Stimulated activated CD4-positive, alpha-beta T cell treated with anti-CD3 and anti-CD28 coated beads, TNF-alpha, amount 100 ng/mL, for 24 hours (primary cell): Measurements from ENCODE around the gene BOC.

ENCODE experiments used
- DNase-seq, 3 experiments: peaks; one replicate each; pipeline ENCODE4 v3.0.0-alpha.2; 2020; ENCODE audit warnings: low read depth in 3 of 3

The BOC gene

DNA sequence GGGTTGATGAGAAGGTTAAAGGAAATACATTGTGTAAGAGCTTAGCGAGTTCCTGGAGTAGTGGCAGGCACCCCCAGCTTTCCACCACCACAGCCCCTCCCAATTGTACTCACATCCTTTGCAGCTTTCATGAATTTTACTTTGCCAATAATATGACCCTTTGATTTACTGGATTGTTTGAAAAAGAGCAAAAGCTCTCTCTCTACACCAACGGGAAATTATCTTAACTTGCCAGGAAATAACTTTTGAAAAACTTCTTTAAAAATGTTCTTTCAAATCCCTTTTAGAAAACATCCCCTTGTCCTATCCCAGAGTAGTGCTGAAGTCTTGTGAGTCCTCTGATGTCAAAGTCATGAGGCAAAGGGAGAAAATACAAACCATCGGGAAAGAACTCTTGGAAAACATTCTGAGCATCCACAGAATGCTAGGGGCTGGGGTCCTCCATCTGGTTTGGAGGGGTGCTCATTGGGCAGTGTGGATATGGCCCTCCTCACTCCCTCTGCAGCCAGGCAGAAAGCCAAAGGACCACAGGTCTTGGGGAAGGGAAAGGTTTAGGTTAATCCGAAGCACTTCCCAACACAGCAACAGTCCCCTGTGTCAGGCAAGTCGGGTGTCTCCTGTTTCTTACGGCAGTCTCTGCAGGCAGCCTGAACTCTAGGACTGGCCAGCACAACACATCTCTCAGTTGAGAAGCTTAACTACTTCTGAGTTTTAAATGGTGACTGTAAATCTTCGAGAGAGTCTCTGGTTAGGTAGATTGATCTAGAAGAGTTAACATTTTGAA lies 36.5 kb downstream of the BOC start:
- no peak for DNase-seq

DNA sequence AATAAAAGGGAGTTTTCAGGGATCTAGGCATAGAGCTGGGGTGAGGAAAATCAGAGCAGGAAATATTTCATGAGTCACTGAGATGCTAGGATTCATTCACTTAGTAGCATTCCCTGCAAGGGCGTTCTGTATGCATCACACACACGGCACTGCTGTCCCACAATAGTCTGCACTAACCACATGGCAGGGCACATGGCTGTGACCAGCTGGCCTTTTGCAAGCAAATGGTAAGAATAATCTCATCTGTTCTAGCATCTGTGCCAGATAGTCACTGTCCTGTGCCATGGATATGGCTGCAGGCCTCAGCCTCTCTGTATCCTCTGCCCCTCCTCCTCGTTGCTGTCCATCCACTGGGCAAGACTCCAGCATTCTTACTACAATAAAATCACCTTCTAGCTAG lies 37.8 kb downstream of the BOC start:
- DNase-seq = no peak

DNA sequence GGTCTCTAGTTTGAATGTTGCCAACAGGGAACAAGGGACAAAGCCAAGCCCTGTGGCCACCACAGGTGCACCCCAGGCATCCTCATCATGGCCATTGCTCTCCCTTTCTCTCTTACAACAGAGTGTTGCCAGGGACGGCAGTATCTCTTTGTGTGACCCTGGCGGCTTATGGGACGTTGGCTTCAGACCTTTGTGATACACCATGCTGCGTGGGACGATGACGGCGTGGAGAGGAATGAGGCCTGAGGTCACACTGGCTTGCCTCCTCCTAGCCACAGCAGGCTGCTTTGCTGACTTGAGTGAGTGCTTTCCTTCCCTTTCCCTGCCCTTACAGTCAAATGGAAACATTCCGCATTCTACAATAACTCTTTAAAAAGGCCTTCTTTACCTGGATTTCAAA lies 38.2 kb downstream of the BOC start:
- DNase-seq = no peak

DNA sequence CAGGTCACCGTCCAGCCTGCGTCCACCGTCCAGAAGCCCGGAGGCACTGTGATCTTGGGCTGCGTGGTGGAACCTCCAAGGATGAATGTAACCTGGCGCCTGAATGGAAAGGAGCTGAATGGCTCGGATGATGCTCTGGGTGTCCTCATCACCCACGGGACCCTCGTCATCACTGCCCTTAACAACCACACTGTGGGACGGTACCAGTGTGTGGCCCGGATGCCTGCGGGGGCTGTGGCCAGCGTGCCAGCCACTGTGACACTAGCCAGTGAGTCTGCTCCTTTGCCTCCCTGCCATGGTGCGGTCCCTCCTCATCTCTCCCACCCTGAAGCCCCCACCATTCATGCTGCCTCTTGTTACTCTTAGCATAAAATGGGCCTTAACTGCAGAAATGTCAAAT lies 39.2 kb downstream of the BOC start:
- no peak for DNase-seq

DNA sequence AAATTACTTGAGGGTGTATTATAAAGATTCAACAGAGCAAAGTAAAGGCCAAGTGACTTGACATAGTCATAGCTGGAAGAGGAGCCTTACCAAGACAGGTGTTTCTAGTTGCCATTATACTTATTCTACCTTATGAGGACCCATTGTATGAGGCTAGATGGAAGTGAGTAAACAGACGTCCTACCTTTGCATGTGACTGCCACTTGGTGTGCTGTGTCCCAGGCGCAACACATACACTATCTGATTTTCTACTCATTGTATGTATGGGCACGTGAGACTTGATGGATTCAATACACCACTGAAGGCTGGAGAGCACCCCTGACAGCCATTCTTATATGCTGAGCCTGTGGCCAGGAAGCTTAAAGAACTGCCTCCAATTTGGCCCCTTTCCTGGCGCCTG lies 40.5 kb downstream of the BOC start:
- DNase-seq = no peak

DNA sequence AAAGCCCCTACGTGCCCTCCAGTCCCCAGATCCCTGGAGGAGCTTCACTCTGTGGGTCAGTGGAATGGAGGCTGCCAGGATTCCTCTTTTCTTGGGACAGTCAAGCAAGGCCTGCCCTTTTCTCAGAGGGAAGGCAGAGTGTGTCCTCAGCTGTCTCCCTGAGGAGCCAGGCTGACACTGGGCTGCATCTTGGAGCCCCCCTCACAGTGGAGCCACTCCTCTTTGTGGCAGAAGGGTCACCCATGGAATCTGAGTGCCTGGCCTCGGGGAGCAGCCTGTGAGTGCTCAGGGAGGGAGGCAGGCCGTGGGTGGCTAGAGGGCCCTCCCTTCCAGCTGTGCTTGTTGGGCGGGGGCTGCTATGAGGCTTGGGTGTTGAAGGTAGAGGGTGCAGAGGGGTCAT lies 41.2 kb downstream of the BOC start:
- no peak for DNase-seq

DNA sequence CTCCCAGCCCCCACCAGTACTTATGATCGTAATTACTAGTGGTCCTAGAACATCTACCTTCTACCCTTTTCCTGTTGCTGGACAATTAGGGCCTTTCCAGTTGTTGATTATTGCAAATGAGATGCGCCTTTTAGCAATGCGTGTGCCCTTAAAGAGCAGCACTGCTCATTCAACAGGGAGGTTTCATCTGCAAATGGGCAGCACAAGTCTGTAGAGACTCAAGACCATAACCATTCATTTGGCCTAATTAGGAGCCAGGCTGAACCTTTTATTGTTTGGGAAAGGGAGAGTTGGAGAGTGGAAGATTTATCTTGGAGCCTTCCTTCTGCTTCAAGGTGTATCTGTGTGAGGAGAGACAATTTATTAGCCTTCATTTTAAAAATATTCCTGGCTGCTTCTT lies 42.3 kb downstream of the BOC start:
- DNase-seq = no peak

DNA sequence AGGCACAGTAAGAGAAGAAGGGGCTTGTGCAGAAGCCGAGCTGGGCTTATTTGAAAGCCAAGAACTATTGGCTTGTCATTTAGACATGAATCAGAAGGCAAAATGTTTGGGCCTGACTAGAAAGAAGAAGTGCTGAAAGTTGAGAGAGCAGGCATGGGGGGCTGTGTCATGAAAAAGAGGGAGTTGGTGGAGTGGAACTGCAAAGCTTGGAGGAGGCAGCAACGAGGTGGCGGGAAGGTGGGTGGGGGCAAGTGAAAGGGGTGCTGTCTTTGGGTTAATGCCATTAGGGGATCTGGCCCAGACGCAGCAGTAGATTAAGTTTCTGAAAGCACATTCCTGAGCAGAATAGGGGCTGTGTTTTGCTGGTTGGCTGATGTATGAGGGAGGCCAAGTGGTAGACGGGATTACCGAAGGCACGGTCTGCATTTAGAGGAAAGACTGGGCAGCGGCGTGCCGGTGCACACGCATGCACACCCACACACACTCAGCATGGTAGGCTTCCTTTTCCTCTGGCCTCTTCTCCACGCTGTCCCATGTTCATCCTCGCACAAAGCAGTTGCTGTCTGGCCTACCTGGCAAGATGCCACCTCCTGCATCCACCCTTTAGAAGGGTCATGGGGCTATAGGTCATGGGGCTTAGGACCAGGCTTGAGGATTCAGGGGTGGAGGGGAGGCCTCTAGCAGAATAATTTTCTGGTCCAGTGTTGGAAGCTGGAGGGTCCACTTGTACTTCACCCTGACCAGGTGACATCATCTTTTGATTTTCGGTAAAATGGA lies 43.0 kb downstream of the BOC start:
- no peak for DNase-seq

DNA sequence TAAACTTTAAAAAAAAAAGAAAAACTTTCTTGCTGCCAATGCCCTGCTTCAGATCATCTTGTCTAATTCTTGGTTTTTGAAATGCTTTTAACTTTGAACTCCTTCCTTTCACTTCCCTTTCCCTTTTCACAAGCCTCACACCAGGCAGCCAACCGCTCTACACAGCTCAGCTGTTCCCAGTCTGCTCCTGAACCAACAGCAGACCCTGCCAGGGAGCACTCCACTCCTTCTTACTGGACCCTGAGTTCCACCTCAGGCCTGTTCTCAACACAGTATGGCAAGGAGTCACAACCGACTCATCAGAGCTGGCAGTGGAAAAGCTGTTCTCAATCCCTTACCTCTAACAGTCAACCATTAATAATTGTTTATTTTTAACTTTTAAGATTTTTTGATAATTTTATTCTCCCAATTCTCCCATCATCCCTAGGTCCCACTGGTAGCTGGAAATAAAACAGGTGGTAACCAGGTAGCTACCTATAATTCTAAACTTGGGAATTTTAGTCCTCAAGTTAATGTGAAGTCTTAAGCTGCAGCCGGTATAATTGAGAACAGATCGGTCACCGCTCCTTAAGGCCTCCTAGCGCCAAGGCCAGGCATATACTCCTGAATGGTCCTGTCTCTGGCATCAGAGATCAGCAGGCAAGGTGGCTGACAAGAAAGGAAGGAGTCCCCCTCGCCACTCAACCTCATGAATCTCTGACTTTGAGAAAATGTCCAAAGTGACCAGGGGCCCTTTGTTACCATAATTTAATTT lies 43.9 kb downstream of the BOC start:
- no peak for DNase-seq

DNA sequence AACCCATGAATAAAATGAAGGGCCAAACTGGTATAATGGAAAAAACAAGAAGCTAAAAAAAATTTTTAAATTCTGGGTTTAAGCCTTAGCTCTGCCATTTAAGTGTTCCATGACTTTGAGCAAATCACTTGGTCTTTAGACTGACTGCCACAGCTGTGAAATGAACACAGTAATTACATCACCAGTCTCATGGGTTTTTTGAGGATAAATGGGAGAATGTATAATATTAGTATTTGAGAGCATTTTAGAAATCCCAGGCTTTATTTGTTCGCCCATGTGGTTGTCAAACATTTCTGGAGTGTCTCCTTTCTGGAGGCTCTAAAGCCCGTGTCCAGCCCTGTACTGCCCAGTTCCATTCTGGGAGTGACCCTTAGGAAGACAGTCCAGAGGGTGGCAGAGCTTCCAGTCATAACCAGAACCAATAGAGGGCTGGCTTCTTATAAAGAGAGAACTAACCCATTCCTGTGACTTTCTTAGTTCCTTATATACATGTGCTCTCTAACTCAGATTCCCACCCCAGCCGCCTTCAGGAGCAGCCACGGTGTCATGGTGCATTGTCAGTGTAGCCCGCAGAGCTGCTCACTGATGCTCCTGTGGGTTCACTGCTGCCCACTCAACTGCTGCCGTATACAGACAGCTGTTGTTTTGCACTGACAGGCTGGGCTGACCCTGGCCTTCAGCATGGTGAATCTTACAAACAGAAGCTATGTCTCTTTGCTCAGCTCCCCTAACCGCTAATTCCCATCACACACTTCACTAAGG lies 44.7 kb downstream of the BOC start:
- no peak for DNase-seq

DNA sequence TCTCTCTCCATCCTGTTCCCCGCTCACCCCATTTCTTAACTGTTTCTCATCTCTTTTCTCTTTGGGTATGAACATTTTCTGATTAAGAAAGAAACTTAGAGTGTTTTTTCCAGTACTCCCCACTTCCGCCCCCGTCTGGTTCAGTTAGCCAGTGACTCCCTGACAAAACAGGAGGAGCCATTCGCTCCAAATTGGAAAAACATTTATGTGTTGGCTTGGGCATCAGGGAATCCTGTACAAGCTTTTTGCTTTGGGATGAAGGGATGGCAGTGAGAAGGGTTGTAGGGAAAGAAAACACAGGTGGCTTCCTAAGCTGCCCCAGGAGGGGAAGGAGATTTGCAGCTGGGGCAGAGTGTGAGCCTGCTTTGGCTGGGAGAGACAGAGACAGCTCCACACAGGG lies 47.0 kb downstream of the BOC start:
- no peak for DNase-seq

DNA sequence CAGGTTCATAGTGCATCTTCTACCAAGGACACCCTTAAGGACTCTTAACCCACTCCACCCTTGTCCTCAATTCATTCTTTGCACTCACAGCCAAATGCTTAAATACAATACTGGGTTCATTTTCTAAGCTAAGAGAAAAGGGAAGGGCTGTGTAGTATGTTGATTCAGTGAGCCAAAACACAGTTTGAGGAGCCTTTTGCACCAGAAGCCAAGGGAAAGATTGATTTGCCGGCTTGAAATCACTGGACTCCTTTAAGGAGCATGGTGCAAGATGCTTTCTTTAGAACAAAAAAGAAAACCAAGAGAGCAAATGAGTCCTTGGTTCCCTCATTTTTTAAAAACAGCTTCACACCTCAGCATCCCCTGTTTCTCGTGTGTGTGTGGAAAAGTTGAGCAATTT lies 47.8 kb downstream of the BOC start:
- no peak for DNase-seq

DNA sequence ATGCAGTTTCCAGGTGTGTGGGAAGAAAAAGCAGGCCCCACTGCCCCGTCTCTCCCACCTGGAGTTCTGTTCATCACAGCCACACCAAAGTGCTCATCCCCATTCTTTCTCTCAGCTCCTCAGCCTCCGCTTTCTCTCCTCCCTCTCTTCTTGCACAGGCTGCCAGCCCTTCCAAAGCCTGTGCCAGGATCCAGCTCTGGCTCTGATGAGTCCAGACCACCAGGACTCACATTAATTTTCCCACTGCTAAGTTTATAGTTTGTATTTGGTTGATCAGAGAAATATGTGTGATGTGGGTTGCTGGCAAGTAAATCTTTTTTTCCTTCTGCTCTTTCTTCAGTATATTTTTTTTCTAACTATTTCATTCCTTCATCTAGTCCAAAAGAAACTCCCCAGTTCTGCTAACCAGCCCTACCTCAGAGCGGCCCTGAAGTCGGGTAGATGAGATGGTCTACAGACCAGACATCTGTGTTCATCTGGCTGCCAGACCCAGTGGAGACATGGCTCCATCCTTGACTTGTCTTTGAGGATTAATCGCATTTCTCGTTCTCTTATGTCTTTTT lies 49.8 kb downstream of the BOC start:
- DNase-seq = no peak

DNA sequence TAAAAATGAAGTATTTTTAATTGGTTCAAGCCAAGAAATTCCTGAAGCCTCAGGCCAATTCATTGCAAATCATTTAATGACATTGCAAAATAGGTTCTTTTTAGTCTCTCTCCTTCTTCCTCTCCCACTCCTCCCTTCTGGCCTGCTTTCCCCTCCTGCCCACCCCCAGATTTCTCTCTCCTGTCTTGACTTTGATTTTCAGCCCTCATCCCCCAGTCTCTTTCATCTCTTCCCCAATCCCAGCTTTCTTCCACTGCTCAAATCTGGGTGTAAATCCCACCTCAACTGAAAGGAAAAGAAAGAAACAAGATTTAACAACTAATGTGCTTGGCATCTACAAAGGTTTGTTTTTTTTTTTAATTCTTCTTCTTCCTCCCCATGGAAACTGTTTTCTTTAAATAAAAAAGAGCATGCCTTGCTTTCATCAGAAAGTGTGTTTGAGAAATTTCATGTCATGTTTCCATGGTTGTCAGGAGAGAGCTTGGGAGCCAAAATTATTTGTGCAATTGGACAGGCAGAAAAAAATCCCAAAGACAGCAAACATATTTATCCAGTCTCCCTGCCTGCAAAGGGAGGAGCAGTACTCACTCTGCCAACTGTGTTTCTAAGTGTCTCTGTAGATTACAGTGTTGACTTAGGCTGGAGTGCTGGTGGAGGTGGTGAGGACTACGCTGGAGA lies 50.4 kb downstream of the BOC start:
- DNase-seq = no peak

DNA sequence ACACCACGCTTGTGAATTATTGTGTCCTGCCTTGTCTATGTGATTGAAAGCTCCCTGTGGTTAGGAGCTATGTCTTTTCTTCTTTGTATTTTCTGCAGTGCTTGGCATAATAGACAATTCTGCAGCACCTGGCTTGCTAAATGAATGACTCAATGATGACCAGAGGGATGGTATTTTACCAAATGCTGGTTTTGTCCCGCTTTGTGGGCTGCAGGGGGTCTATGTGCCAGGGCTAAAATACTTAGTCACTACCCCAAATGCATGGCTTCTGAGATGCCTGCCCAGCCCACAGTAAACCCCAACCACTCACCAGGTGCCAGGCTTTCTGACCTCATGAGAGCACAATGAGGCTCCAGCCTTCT lies 50.9 kb downstream of the BOC start:
- no peak for DNase-seq

DNA sequence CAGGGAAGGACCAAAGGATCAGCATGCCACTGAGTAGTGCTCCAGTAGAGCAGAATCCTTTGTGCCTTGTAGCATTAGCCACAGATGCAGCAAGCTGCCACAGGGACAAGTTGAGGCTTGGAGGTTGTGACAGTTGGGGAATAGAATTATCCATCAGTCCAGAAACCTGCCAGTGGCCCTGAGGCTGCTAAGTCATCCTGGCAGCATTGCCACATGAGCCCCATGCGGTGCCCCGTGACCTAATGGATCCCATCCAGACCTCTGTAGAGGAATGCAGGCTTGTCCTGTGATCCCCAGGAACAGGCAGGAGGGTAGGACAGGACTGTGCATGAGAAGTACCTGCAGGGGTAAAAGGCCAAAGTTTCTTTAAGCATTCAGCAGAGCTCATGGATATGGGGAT lies 51.7 kb downstream of the BOC start:
- no peak for DNase-seq

DNA sequence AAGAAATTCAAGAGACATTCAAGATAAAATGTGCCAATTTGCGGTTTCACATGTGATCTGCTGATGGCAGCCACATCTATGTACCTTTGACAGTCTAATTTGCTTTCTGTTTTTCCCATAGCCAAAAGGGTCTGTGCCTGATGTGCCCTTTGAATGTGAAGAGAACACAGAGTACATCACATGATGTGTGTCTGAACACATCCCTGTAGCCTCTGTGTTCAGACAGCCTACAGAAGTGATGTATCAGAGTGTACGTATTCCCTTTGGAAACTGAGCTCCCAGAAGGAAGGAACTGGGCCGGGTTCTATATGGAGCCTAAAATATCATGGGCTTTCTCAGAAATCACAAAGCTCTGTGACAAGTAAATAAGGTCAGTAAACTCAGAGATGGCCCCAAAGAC lies 52.4 kb downstream of the BOC start:
- no peak for DNase-seq

DNA sequence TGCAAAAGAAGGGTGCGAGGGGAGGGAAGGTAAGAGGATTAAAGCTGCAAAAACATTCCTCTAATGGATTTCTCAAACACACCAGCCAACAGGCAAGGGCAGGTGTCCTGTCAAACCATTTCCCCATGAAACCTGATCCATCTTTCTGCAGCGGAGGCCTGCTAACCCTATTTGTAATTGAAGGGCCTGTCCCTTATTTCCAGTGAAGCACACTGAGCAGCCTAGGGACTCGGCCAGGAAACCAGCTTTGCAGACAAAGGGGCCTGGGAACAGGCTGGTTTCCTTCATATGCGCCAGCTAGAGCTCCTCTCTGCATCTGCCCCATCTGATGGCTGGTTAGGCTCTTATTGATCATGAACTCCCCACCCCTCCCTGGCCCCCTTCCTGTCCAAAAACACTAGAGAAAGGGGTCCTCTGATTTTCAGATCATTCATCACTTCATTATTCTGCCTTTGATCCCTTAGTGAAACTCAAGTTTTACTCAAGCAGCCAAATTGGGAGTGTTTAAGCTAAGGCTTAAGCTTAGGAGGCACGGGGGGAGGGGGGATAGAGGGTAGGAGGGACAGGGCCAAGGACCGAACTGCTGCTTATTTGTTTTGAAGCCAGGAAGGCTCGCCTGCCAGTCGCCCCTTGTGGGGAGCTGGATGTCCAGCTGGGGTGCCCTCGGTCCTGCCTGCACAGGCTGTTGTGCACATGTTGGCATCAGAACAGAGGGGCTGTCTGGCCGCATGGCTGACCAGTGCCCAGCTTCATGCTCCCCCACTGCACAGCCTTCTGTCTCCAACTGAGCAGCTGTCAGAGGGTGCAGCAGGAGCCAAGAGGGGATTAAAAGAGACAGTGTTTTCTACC lies 53.1 kb downstream of the BOC start:
- no peak for DNase-seq

DNA sequence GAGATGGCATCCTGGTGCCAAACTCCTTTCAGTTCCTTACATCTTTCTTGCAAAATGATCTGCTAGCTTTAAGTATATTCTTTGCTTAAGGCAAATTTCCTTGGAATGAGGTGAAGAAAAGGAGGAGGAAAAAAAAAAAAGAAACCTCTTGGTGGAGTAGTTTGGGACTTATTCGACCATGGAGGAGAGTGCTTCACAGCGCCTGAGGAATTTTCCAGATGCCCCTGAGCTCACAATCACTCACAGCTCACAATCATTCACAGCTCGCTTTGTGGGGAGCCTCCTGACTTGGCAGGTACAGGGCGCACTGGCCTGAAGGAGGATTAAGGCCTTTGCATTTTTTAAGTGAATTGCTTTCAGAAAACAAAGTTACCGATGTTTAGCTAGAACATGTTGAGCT lies 53.9 kb downstream of the BOC start:
- no peak for DNase-seq

DNA sequence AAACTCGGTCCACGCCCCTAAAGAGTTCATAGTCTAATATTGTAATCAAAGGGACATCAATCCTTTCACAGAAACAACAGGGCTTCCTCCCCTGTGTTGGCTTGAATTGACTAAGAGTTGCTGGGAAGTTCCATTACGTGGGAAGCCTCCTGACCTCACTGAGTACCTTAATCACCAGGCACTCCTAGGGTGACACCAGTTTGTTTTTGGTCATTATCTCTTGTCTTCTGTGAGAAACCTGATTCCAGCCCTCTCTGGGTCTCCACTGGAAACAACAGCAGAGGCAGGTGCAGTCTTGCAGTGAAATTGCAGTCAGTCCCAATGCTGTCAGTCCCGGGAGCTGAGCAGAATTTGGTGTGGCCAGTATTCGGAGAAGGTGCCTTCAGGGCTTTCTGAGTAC lies 55.4 kb downstream of the BOC start:
- DNase-seq = no peak
